Activated T-helper 17 cell treated with anti-CD3 and anti-CD28 coated beads, Interleukin-2, amount 50 U/mL, for 72 hours (primary cell): ENCODE measurements around the gene SPAG4. TPM values are rescaled to one million over a fixed set of nuclear protein-coding genes. Genes with fewer than 3 reads are reported as not detected.

ENCODE experiments used
- ATAC-seq: fragments of 150-1000 bp; cut with Tn5 transposase; replicated peaks from 2 replicates; pipeline ENCODE4 v1.10.0; 2021; ENCODE audit warnings: mild to moderate bottlenecking, moderate library complexity
- H3K27ac Mint-ChIP-seq: one replicate; pipeline ENCODE4 v1.8.0; 2022; ENCODE audit warnings: mixed read lengths
- H3K27me3 Mint-ChIP-seq: one replicate; pipeline ENCODE4 v1.8.0; 2022; ENCODE audit warnings: mixed read lengths
- H3K36me3 Mint-ChIP-seq: one replicate; pipeline ENCODE4 v1.8.0; 2022; ENCODE audit warnings: low read depth, mild to moderate bottlenecking, mixed read lengths
- H3K4me1 Mint-ChIP-seq: one replicate; pipeline ENCODE4 v1.8.0; 2022; ENCODE audit warnings: mixed read lengths
- H3K4me3 Mint-ChIP-seq: one replicate; pipeline ENCODE4 v1.8.0; 2022; ENCODE audit warnings: mild to moderate bottlenecking, mixed read lengths
- H3K9me3 Mint-ChIP-seq: one replicate; pipeline ENCODE4 v1.8.0; 2022; ENCODE audit warnings: mixed read lengths
- total RNA-seq, 2 donors: library from RNA; stranded (reverse); gene quantifications; one replicate each; pipeline ENCODE4 v1.2.3, GENCODE V29; 2022

Gene SPAG4
- total RNA-seq, 2 donors from 2014 or later = 7.2 to 52.4 TPM

DNA sequence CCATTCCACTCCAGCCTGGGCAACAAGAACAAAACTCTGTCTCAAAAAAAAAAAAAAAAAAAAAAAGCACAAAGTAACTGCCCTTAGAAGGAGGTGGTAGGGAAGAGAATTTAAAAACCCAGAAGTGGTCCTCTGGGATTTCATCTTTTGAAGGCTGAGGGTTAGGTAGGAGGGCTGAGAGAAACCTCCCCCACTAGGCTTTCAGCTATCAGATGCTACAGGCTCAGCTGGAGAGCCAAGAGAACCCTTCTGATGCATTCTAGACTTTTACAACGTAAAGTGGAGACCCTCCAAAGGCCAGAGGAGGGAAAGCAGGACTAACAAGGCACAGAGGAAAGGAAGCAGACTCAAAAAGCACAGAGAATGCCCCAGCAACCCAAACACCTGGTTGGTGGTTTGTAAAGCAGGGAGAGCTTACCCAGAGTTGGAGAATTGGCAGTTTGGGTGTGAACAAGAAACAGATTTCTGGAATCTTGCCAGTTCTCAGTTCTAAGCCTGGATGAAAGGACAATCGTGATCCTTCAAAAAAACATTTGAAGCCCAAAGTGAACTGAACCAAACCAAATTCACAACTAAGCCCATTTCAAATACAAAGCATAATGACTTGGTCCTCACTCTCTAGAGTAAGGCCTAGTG, 23.2 kb upstream of the SPAG4 start:
- Mint-ChIP-seq H3K27me3 (no peaks in the 10 kb centered on the region), H3K4me1 (no peaks in the 10 kb centered on the region), H3K36me3 (no peaks in the 10 kb centered on the region), H3K27ac (peak overlapping the region; percentile 38), H3K4me3 (no peak overlapping the region), H3K9me3 (no peaks in the 10 kb centered on the region)
- ATAC-seq = no peak

GRCh38 chr20:35595456-35595855, 20.2 kb upstream of the SPAG4 start:
- Mint-ChIP-seq H3K4me1 (no peaks in the 10 kb centered on the region), H3K4me3 (no peak overlapping the region), H3K27me3 (peaks cover 4% of the 10 kb centered on the region), H3K27ac (no peak overlapping the region), H3K9me3 (no peaks in the 10 kb centered on the region), H3K36me3 (no peaks in the 10 kb centered on the region)
- ATAC-seq = no peak

- H3K4me3 Mint-ChIP-seq = no peak overlapping the region
Measured at GRCh38 chr20:35595901-35596300, 19.7 kb upstream of the SPAG4 start.

DNA sequence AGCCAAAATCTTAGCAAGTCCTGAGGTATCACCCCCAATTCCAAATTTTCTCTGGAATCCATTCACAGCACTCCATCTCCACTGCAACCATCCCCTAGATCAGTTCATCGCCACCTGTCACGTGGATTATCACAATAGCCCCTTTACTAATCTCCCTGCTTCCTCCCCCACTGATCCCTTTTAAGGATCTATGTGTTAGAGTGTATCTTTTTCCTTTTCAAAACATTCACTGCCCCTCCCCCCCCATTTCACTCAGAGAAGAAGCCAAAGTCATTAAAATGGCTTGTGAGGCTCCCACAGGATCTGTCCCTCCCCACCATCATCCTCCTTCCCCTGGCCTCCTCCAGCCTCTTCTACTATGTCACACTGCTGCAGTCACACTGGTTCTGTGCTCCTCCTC, 18.4 kb upstream of the SPAG4 start:
- Mint-ChIP-seq H3K4me3 (no peak overlapping the region), H3K27me3 (peaks cover 9% of the 10 kb centered on the region), H3K27ac (no peak overlapping the region), H3K9me3 (no peaks in the 10 kb centered on the region), H3K36me3 (no peaks in the 10 kb centered on the region), H3K4me1 (no peaks in the 10 kb centered on the region)
- no peak for ATAC-seq

More at GRCh38 chr20:35595901-35596300, 19.7 kb upstream of the SPAG4 start:
- Mint-ChIP-seq H3K4me1 (no peaks in the 10 kb centered on the region), H3K36me3 (no peaks in the 10 kb centered on the region), H3K27me3 (peaks cover 6% of the 10 kb centered on the region), H3K27ac (no peak overlapping the region), H3K9me3 (no peaks in the 10 kb centered on the region)
- ATAC-seq = no peak

DNA sequence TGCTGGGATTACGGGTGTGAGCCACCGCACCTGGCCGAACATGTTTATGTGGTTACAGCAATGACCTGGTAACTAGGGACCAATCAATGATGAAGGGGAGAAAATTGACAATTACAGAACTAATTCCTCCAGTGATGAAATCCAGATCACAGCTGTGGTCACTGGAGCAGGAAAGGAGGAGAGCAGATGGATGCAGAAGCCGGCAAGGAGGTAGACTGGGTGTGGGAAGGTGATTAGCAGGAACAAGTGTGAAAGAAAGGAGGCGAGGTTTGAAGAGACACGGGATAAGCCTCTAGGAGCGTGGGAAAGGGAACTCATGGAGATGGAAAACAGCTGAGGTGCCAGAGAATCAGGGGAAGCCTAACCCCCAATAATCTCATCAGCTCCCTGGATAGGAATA, 17.2 kb upstream of the SPAG4 start:
- Mint-ChIP-seq H3K9me3 (no peaks in the 10 kb centered on the region), H3K27me3 (peaks cover 12% of the 10 kb centered on the region), H3K36me3 (no peaks in the 10 kb centered on the region), H3K4me1 (no peaks in the 10 kb centered on the region), H3K4me3 (no peak overlapping the region), H3K27ac (no peak overlapping the region)
- no peak for ATAC-seq

- H3K27ac Mint-ChIP-seq = no peak overlapping the region
- H3K27me3 Mint-ChIP-seq = peaks cover 12% of the 10 kb centered on the region
- ATAC-seq = no peak
- no peaks in the 10 kb centered on the region for H3K4me1 Mint-ChIP-seq
- H3K9me3 Mint-ChIP-seq = no peaks in the 10 kb centered on the region
- H3K36me3 Mint-ChIP-seq = no peaks in the 10 kb centered on the region
- no peak overlapping the region for H3K4me3 Mint-ChIP-seq
Measured at GRCh38 chr20:35598899-35599775, 16.5 kb upstream of the SPAG4 start.

DNA sequence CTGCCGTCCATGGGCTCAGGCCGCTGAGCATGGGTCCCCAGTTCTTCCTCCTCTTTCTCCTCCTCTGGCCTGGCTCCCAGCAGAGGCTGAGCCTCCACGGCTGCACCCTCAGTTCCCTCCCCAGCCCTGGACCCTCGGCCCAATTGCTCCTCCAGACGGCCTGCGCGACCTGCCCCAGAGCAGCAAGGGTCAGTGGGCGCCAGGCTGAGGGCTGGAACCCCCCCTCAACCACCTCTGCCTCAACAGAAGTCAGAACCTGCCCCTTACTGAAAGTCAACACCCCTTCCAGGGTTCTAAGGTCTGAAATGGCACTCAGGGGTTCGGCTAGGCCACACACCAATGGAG, 15.9 kb upstream of the SPAG4 start:
- H3K27me3 Mint-ChIP-seq = peaks cover 12% of the 10 kb centered on the region
- H3K36me3 Mint-ChIP-seq = no peaks in the 10 kb centered on the region

DNA sequence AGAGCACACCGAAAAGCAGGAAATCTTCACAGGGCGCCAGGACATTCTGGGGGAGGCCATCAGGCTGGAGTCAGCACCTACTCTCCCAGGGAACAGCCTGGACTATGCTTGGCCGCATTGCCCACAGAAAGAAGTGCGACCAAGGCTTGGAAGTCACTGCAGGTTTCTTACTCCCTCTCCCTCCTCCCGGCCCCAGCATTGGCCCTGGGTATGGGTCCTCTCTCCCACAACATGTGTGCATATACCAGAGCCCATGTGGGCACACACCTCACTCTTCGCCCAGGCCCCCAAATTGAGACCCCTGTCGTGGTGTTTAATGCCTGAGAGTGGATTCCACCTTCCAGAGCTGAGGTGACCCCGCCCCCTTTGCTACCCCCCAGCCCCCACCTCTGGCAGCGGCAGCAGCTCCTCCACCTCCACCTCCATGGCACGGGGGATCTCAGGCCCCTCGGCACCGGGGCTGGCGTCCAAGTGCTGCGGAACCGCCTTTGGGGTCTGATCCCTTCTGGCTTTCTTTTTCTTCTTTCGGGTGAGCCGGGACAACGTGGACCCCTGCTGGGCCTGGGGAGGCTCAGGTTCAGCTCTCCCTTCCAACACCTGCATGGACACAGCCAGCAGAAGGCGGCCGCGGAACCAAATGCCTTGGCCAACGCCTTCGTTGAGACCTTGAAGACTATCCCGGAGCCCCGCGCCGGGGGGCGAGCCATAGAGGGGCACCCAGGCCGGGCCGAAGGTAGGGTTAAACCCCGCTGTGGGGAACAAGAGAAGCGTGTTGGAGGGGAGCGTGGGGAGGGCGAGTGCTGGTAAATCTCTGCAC, 15.2 kb upstream of the SPAG4 start:
- Mint-ChIP-seq H3K4me3 (peak overlapping the region; percentile 75), H3K9me3 (no peaks in the 10 kb centered on the region)

More for the DNA sequence above, 15.9 kb upstream of the SPAG4 start:
- Mint-ChIP-seq H3K4me3 (no peak overlapping the region), H3K4me1 (no peaks in the 10 kb centered on the region), H3K27ac (no peak overlapping the region), H3K9me3 (no peaks in the 10 kb centered on the region)
- ATAC-seq = no peak

DNA sequence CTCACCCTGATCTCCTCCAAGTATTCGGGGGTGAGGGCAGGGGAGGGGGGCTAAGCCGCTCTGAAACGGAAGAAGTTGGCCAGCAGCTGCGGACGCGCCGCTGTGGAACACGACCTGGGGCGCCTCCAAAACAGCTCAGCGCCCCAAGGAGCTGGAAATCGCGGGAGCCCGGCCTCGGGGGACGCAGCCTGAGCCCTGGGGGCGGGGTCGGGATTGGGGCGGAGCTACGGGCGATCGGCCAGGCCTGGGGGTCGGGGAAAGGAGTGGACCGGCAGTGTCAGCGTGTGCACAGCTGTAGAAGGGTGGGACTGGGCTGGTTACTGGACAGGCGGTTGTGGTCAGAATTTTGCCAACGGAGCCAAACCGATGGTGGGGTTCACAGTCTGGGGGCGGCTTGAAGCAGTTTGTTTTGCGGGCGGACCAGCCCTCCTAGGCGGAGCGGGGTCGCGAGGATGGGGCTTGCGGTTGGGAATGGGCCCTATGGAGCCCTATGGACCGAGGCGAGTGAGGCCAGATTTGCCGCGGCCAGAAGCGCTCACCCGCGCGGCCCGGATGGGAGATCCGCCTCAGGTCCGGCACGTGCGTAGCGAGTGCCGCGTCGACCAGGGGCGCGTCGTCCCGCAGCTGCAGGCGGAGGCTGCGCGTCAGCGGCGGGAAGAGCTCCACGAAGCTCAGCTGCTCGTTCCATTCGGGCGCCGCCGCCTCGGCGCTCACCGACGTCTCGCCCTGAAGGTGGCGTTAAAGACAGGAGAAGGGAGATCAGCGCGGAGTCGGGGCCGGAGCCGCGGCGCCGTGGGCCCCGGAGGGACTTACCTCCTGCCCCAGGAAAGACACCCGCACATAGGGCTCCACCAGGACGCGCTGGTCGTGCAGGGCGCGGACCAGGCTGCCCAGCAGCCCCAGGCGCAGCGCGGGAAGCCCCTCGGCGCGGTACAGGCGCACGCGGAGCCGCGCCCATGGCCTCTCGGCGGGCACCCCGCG, 14.3 kb upstream of the SPAG4 start:
- H3K36me3 Mint-ChIP-seq = no peaks in the 10 kb centered on the region
- H3K27me3 Mint-ChIP-seq = peaks cover 12% of the 10 kb centered on the region
- no peak overlapping the region for H3K27ac Mint-ChIP-seq
- peak overlapping the region; percentile 75 for H3K4me3 Mint-ChIP-seq
- ATAC-seq = peak; percentile 94
- no peaks in the 10 kb centered on the region for H3K4me1 Mint-ChIP-seq
- no peaks in the 10 kb centered on the region for H3K9me3 Mint-ChIP-seq

More for the DNA sequence above, 15.2 kb upstream of the SPAG4 start:
- no peak for ATAC-seq
- no peaks in the 10 kb centered on the region for H3K36me3 Mint-ChIP-seq
- peaks cover 12% of the 10 kb centered on the region for H3K27me3 Mint-ChIP-seq
- no peak overlapping the region for H3K27ac Mint-ChIP-seq
- no peaks in the 10 kb centered on the region for H3K4me1 Mint-ChIP-seq

GRCh38 chr20:35601990-35602389, 13.6 kb upstream of the SPAG4 start:
- Mint-ChIP-seq H3K9me3 (no peaks in the 10 kb centered on the region), H3K27ac (no peak overlapping the region), H3K4me3 (peak overlapping the region; percentile 75), H3K27me3 (peaks cover 12% of the 10 kb centered on the region), H3K4me1 (no peaks in the 10 kb centered on the region), H3K36me3 (no peaks in the 10 kb centered on the region)
- no peak for ATAC-seq

DNA sequence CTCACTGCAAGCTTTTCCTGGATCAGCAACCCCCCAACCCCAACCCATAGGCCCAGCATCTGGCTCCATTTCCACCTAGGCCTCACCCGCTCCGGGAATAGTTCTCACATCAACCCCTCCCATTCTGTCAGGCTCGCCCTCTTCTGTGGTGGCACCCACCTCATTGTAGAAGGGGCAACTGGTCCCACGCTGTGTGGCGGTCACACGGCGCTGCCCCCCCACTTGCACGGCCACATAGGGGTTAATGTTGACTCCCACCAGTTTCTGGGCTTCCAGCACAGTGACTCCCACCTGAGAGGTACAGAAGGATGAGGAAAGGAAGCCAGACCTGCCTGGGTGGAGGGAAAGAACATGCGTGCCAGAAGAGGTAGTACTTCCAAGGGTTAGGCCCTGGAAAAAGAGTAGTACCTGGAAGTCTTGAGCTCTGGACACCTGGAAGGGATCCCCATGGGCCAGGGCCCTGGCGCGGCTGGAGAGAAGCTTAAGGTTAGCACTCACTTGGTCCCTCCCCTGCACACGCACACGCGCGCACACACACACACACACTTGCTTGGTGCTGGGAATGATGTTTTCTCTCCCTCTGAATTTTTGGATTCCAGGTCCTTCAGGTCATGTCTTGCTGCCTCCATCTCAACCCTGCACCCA, 12.7 kb upstream of the SPAG4 start:
- Mint-ChIP-seq H3K4me3 (peak overlapping the region; percentile 75), H3K4me1 (no peaks in the 10 kb centered on the region), H3K27ac (no peak overlapping the region), H3K9me3 (no peaks in the 10 kb centered on the region), H3K27me3 (peaks cover 12% of the 10 kb centered on the region), H3K36me3 (no peaks in the 10 kb centered on the region)
- no peak for ATAC-seq

GRCh38 chr20:35603695-35604448, 11.8 kb upstream of the SPAG4 start:
- H3K9me3 Mint-ChIP-seq = no peaks in the 10 kb centered on the region
- ATAC-seq = no peak
- H3K27ac Mint-ChIP-seq = no peak overlapping the region
- H3K4me1 Mint-ChIP-seq = no peaks in the 10 kb centered on the region
- H3K27me3 Mint-ChIP-seq = peaks cover 8% of the 10 kb centered on the region
- peak overlapping the region; percentile 75 for H3K4me3 Mint-ChIP-seq
- no peaks in the 10 kb centered on the region for H3K36me3 Mint-ChIP-seq

DNA sequence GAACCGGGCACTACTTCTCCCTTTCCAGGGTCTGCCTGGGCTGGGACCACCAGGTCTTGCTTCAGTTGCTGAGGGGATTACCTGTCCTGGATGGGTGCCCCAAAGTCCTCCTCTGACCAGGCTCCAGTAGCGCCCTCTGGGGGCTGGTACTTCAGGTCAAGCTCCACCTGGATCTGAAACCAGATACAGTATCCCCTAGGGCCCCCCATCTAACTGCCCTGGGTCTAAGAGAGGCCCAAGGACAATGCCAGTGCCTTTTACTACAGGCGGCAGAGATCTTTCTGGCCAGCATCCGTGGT, 11.2 kb upstream of the SPAG4 start:
- no peaks in the 10 kb centered on the region for H3K4me1 Mint-ChIP-seq
- H3K27me3 Mint-ChIP-seq = peaks cover 8% of the 10 kb centered on the region
- H3K4me3 Mint-ChIP-seq = no peak overlapping the region
- no peaks in the 10 kb centered on the region for H3K36me3 Mint-ChIP-seq
- no peaks in the 10 kb centered on the region for H3K9me3 Mint-ChIP-seq
- ATAC-seq = no peak
- no peak overlapping the region for H3K27ac Mint-ChIP-seq
